ENCODE data around the gene SLC12A7.

SLC12A7 gene

GRCh38 chr5:1077491-1078020 is 34.3 kb downstream of the SLC12A7 start:
- DNase-seq (ENCODE audit: low spot score), result no peak

GRCh38 chr5:1077026-1077425 is 34.8 kb downstream of the SLC12A7 start:
- no peak for DNase-seq (ENCODE audit: low spot score)

GRCh38 chr5:1076406-1076805 is 35.5 kb downstream of the SLC12A7 start:
- DNase-seq (ENCODE audit: low spot score), result no peak

- DNase-seq (ENCODE audit: low spot score), result no peak
Measured at GRCh38 chr5:1075931-1076330, 35.9 kb downstream of the SLC12A7 start.

- DNase-seq (ENCODE audit: low spot score), result no peak
Measured at GRCh38 chr5:1075555-1075881, 36.3 kb downstream of the SLC12A7 start.

GRCh38 chr5:1074816-1075554 is 36.9 kb downstream of the SLC12A7 start:
- DNase-seq (ENCODE audit: low spot score), result no peak

GRCh38 chr5:1074226-1074625 is 37.6 kb downstream of the SLC12A7 start:
- DNase-seq (ENCODE audit: low spot score), result no peak

- no peak for DNase-seq (ENCODE audit: low spot score)
Measured at GRCh38 chr5:1073239-1074102, 38.4 kb downstream of the SLC12A7 start.

- no peak for DNase-seq (ENCODE audit: low spot score)
Measured at GRCh38 chr5:1069720-1070088, 42.2 kb downstream of the SLC12A7 start.

- no peak for DNase-seq (ENCODE audit: low spot score)
Measured at GRCh38 chr5:1068895-1069719, 42.8 kb downstream of the SLC12A7 start.

GRCh38 chr5:1068204-1068894 is 43.5 kb downstream of the SLC12A7 start:
- DNase-seq (ENCODE audit: low spot score), result no peak

- no peak for DNase-seq (ENCODE audit: low spot score)
Measured at GRCh38 chr5:1067141-1068121, 44.4 kb downstream of the SLC12A7 start.

GRCh38 chr5:1066676-1067075 is 45.2 kb downstream of the SLC12A7 start:
- no peak for DNase-seq (ENCODE audit: low spot score)

- DNase-seq (ENCODE audit: low spot score), result no peak
Measured at GRCh38 chr5:1065891-1066650, 45.8 kb downstream of the SLC12A7 start.

- DNase-seq (ENCODE audit: low spot score), result no peak
Measured at GRCh38 chr5:1065143-1065750, 46.6 kb downstream of the SLC12A7 start.

- DNase-seq (ENCODE audit: low spot score), result no peak
Measured at GRCh38 chr5:1064383-1065142, 47.3 kb downstream of the SLC12A7 start.

- no peak for DNase-seq (ENCODE audit: low spot score)
Measured at GRCh38 chr5:1063661-1064382, 48.0 kb downstream of the SLC12A7 start.

Measured in NAMALWA (cell line).